AG04449 (cell line): Measurements from ENCODE around the gene CST4.

ENCODE experiments used
- CTCF ChIA-PET: fragments of 350-600 bp; formaldehyde crosslinking; extraction: SDS; loops from one replicate; lab custom pipeline; 2021; ENCODE audit warnings: antibody characterized with exemption; lab: Yijun Ruan, JAX
- POLR2A ChIA-PET: fragments of 400-600, 350-600 bp; formaldehyde crosslinking; extraction: SDS; loops from one replicate; lab custom pipeline; 2020; ENCODE audit warnings: antibody characterized with exemption, inconsistent platforms; lab: Yijun Ruan, JAX
- DNase-seq: peaks from one replicate; pipeline ENCODE4 v3.0.0-alpha.2; 2010; ENCODE audit warnings: low read depth, low spot score
- H3K4me3 ChIP-seq: 2 replicates; pipeline ENCODE4 v1.5.1; 2011; ENCODE audit warnings: low read depth, mild to moderate bottlenecking, control low read depth, low read length
- TF ChIP-seq, protein P1 (sequence below): IDR thresholded peaks from one replicate; pipeline ENCODE4 v1.5.1; 2011; ENCODE audit warnings: mild to moderate bottlenecking, moderate library complexity, low read length, control low read depth, inconsistent platforms; ENCODE audit not compliant: insufficient read depth; ENCODE audit errors: missing control alignments

CST4 gene

GRCh38 chr20:23658336-23658735 lies 30.5 kb downstream of the CST4 start:
- ChIA-PET POLR2A (no interaction called here), CTCF (interaction anchor here (0.8 to 4.0 kb wide), 2 partner anchors 10 to 15 kb away, joined by 3 to 24 read pairs; no protein-coding TSS in a partner anchor)
- TF ChIP-seq, protein P1, sequence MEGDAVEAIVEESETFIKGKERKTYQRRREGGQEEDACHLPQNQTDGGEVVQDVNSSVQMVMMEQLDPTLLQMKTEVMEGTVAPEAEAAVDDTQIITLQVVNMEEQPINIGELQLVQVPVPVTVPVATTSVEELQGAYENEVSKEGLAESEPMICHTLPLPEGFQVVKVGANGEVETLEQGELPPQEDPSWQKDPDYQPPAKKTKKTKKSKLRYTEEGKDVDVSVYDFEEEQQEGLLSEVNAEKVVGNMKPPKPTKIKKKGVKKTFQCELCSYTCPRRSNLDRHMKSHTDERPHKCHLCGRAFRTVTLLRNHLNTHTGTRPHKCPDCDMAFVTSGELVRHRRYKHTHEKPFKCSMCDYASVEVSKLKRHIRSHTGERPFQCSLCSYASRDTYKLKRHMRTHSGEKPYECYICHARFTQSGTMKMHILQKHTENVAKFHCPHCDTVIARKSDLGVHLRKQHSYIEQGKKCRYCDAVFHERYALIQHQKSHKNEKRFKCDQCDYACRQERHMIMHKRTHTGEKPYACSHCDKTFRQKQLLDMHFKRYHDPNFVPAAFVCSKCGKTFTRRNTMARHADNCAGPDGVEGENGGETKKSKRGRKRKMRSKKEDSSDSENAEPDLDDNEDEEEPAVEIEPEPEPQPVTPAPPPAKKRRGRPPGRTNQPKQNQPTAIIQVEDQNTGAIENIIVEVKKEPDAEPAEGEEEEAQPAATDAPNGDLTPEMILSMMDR, result no peak
- no peak for DNase-seq
- no peak overlapping the region for H3K4me3 ChIP-seq

DNA sequence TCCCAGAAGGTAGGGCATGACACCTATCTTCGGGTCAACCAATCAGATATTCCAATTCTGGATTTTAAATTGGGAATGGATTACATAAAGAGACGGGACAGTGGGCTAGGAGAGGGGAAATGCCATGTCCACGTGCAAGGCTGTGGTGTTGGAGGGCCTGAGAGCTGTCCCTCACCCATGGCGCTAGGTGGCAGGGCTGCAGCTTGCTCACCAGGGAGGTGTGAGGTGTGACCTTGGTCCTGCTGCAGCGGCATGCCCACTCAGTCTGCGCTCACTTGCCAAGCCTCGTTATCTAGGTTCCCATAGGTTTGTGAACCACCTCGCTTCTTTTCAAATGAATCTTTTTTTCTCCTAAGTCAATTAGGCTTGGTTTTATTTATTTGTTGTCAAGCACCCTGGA lies 31.6 kb downstream of the CST4 start:
- TF ChIP-seq, protein P1, result no peak
- POLR2A ChIA-PET, result no interaction called here
- no peak overlapping the region for H3K4me3 ChIP-seq
- CTCF ChIA-PET, result interaction anchor here (4.0 kb wide), 1 partner anchor 11 kb away, joined by 24 read pairs; no protein-coding TSS in a partner anchor
- no peak for DNase-seq

DNA sequence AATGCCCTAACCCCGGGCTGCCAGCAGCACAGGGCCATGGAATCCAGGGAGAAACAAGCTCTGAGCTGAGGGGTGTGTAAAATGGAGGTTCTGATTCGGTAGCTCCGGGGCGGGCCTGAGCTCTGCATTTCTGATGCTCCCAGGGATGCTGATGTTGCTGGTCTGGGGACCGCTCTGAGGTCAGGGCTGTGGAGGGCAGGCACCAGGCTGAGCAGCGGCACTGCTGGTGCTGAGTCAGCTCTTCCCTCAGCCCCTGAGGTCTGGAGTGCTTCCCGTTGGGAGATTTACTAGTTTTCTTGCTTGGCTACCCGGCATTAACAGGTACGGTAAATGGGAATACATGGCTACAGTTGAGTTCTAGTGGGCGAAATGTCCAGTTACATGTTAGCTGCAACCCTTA lies 32.5 kb downstream of the CST4 start:
- ChIA-PET CTCF (interaction anchor here (4.0 kb wide), 1 partner anchor 12 kb away, joined by 24 read pairs; no protein-coding TSS in a partner anchor), POLR2A (no interaction called here)
- no peak for DNase-seq
- TF ChIP-seq, protein P1, result no peak
- no peak overlapping the region for H3K4me3 ChIP-seq

DNA sequence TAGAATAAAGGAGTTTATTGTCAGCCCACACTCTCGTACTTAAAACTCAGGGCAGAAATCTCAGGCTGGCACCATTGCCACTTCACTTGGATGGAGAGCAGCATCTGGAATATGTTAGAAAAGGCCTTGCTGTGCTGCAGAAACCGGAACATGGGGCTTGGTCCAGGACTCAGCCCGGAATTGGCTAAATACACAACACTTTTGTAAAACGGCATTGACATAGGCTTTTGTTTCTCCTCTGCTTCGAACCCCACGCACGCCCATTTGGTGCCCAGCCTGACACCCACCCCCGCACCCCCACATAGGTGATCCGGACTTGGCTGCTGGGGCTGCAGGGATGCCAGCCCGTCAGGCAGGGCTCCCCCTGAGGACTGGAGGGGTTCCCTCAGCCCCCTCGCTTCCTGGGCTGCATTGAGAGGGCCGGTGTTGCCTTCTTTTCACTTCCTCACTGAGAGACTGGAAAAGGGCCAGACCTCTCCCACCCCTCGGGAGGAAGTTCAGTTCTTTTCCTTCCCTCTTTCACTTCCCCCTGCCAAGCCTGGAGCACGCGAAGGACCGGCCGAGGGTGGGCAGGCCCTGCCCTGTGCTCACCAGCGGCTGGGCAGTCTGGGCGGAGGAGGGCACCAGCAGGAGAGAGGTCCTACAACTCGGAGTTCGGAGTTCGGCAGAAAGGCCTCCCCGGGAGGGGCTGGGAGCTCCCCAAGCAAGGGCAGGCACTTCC lies 33.2 kb downstream of the CST4 start:
- TF ChIP-seq, protein P1, result no peak
- DNase-seq, result no peak
- POLR2A ChIA-PET, result no interaction called here

GRCh38 chr20:23654717-23655116 lies 34.1 kb downstream of the CST4 start:
- TF ChIP-seq, protein P1, result no peak
- DNase-seq, result no peak
- no peak overlapping the region for H3K4me3 ChIP-seq
- POLR2A ChIA-PET, result no interaction called here
- CTCF ChIA-PET, result interaction anchor here (1.5 kb wide), 1 partner anchor 14 kb away, joined by 7 read pairs; no protein-coding TSS in a partner anchor

More for the DNA sequence above, 33.2 kb downstream of the CST4 start:
- CTCF ChIA-PET, result interaction anchor here (1.5 to 4.0 kb wide), 2 partner anchors 12 to 13 kb away, joined by 7 to 24 read pairs; no protein-coding TSS in a partner anchor
- no peak overlapping the region for H3K4me3 ChIP-seq

DNA sequence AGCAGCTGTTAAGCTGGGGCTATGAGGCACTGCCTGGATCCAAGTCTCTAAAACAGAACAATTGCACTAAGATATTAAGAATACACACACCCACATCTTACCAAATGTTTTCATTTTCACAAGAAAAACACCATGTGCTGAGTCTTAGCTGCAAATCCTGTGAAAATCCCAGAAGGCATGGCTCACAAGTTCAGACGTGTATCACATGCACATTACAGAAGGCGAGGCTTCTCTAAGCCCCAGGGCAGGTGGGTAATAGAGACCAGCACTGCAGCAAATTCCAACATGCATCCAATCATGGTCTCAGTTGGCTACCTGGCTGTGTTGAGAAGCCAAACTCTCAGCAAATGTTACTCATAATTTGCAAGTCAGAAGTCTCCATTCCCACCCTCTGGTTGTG lies 34.8 kb downstream of the CST4 start:
- CTCF ChIA-PET, result interaction anchor here (1.5 kb wide), 1 partner anchor 15 kb away, joined by 7 read pairs; no protein-coding TSS in a partner anchor
- TF ChIP-seq, protein P1, result no peak
- POLR2A ChIA-PET, result no interaction called here
- DNase-seq, result no peak
- no peak overlapping the region for H3K4me3 ChIP-seq
